Common myeloid progenitor, CD34-positive (primary cell): ENCODE results near the gene RAB31.

ENCODE experiments used
- CTCF ChIA-PET: fragments of 350-600 bp; sonication (Branson Sonifier 250); formaldehyde crosslinking; loops from one replicate; lab custom pipeline; 2021; ENCODE audit warnings: antibody characterized with exemption; lab: Charles Lee
- POLR2A ChIA-PET: fragments of 350-600 bp; sonication (Branson Sonifier 250); formaldehyde crosslinking; loops from one replicate; lab custom pipeline; 2021; ENCODE audit warnings: antibody characterized with exemption; lab: Charles Lee
- DNase-seq, 3 donors: peaks; one replicate each; pipeline versions ENCODE4 v3.0.0 to v3.0.0-alpha.2; 2013
- H3K27ac ChIP-seq, 2 experiments: 1 replicate in 1 of 2; 2 replicates in 1 of 2; pipeline ENCODE4 v1.7.0; 2013; ENCODE audit warnings: inconsistent platforms in 2 of 2, low read length in 2 of 2, mild to moderate bottlenecking in 2 of 2, low read depth in 1 of 2, moderate library complexity in 1 of 2; ENCODE audit not compliant: severe bottlenecking in 2 of 2, insufficient read depth in 1 of 2, poor library complexity in 1 of 2
- H3K27me3 ChIP-seq, 5 experiments: replicated peaks in 2 of 5; 1 replicate in 3 of 5; 2 replicates in 2 of 5; pipeline versions ENCODE4 v1.6.1 to v1.7.0; 2013; ENCODE audit warnings: low read length in 4 of 5, mild to moderate bottlenecking in 2 of 5, moderate library complexity in 2 of 5, inconsistent platforms in 1 of 5; ENCODE audit not compliant: insufficient read depth in 5 of 5, control insufficient read depth in 4 of 5
- H3K36me3 ChIP-seq, 4 experiments: 1 replicate in 2 of 4; 2 replicates in 2 of 4; pipeline versions ENCODE4 v1.6.1 to v1.7.0; 2013; ENCODE audit warnings: low read length in 3 of 4, control low read depth in 1 of 4, mild to moderate bottlenecking in 1 of 4; ENCODE audit not compliant: control insufficient read depth in 4 of 4, insufficient read depth in 4 of 4
- H3K4me1 ChIP-seq, 4 experiments: 1 replicate in 3 of 4; 2 replicates in 1 of 4; pipeline versions ENCODE4 v1.6.1 to v1.7.1; 2013; ENCODE audit warnings: low read length in 3 of 4, mild to moderate bottlenecking in 3 of 4, control low read depth in 1 of 4, inconsistent platforms in 1 of 4, moderate library complexity in 1 of 4; ENCODE audit not compliant: control insufficient read depth in 4 of 4, insufficient read depth in 4 of 4; ENCODE audit errors: control extremely low read depth in 1 of 4
- H3K4me3 ChIP-seq, 7 experiments: 1 replicate in 4 of 7; 2 replicates in 3 of 7; pipeline versions ENCODE4 v1.5.1 to v1.7.0; 2013; ENCODE audit warnings: mild to moderate bottlenecking in 7 of 7, low read length in 6 of 7, moderate library complexity in 6 of 7, inconsistent platforms in 2 of 7, low read depth in 2 of 7, control low read depth in 1 of 7; ENCODE audit not compliant: insufficient read depth in 4 of 7, control insufficient read depth in 1 of 7; ENCODE audit errors: extremely low read depth in 1 of 7
- H3K9me3 ChIP-seq, 5 experiments: 1 replicate in 4 of 5; 2 replicates in 1 of 5; pipeline versions ENCODE4 v1.6.1 to v1.7.1; 2013; ENCODE audit warnings: low read length in 4 of 5, mild to moderate bottlenecking in 2 of 5, inconsistent platforms in 1 of 5, low read depth in 1 of 5, moderate library complexity in 1 of 5; ENCODE audit not compliant: control insufficient read depth in 4 of 5, insufficient read depth in 2 of 5; ENCODE audit errors: control extremely low read depth in 1 of 5
- WGBS: methylation state at CpG from one replicate; pipeline ENCODE4 v1.1.5; 2013; ENCODE audit not compliant: insufficient coverage; 5-methylcytosine and 5-hydroxymethylcytosine counted together

RAB31 gene

DNA sequence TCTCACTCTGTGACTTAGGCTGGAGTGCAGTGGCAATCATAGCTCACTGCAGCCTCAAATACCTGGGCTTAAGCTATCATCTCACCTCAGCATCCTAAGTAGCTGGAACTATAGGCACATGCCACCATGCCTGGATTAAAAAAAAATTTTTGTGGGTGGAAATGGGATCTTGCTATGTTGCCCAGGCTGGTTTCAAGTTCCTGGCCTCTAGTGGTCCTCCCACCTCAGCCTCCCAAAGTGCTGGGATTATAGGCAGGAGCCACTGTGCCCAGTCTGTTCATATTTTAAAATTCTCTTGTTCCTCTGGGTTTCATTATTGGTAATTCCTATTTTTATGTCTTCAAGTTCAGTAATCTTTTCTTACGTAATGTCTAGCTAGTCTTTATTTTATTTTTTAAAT is 25.5 kb upstream of the RAB31 start:
- no peak for DNase-seq
- no CpG with 5 or more reads among the region's 1 CpG for WGBS
- CTCF ChIA-PET = interaction anchor here (1.0 to 3.4 kb wide), 5 partner anchors 12 to 267 kb away, joined by 3 to 16 read pairs (median 3); no protein-coding TSS in a partner anchor
- H3K9me3 ChIP-seq = no peaks in the 10 kb centered on the region
- no peaks in the 10 kb centered on the region for H3K27me3 ChIP-seq
- H3K4me3 ChIP-seq = no peak overlapping the region
- H3K4me1 ChIP-seq = peaks cover 6 to 25% (median 18%) of the 10 kb centered on the region in 4 experiments
- no peaks in the 10 kb centered on the region for H3K36me3 ChIP-seq
- H3K27ac ChIP-seq = no peak overlapping the region
- POLR2A ChIA-PET = no interaction called here

- ChIA-PET CTCF (interaction anchor here (1.0 to 3.4 kb wide), 12 partner anchors 8 to 266 kb away, joined by 3 to 16 read pairs (median 4); no protein-coding TSS in a partner anchor), POLR2A (interaction anchor here (0.5 kb wide), 1 partner anchor 163 kb away, joined by 3 read pairs; no protein-coding TSS in a partner anchor)
- DNase-seq = peak in 2 of 3 donors; percentile 53 to 59
- Histone ChIP-seq H3K9me3 (no peaks in the 10 kb centered on the region), H3K4me3 (no peak overlapping the region), H3K27me3 (no peaks in the 10 kb centered on the region), H3K36me3 (no peaks in the 10 kb centered on the region), H3K4me1 (peaks cover 6 to 25% (median 18%) of the 10 kb centered on the region in 4 experiments), H3K27ac (peak overlapping the region in 1 of 2 experiments; percentile 72)
- WGBS = 89% methylated on average over 9 of the region's 9 CpGs
Observed at GRCh38 chr18:9683418-9684396, 24.4 kb upstream of the RAB31 start.

GRCh38 chr18:9684881-9685614 is 23.1 kb upstream of the RAB31 start:
- WGBS = 40% methylated on average over 9 of the region's 9 CpGs
- POLR2A ChIA-PET = no interaction called here
- peak overlapping the region in 2 of 7 experiments; percentile 35 to 45 for H3K4me3 ChIP-seq
- H3K27ac ChIP-seq = peak overlapping the region in 1 of 2 experiments; percentile 72
- peaks cover 6 to 25% (median 18%) of the 10 kb centered on the region in 4 experiments for H3K4me1 ChIP-seq
- no peaks in the 10 kb centered on the region for H3K36me3 ChIP-seq
- no peaks in the 10 kb centered on the region for H3K9me3 ChIP-seq
- CTCF ChIA-PET = interaction anchor here (0.6 to 3.4 kb wide), 11 partner anchors 9 to 265 kb away, joined by 3 to 16 read pairs (median 4); no protein-coding TSS in a partner anchor
- DNase-seq = peak in 2 of 3 donors; percentile 38 to 42
- H3K27me3 ChIP-seq = no peaks in the 10 kb centered on the region

DNA sequence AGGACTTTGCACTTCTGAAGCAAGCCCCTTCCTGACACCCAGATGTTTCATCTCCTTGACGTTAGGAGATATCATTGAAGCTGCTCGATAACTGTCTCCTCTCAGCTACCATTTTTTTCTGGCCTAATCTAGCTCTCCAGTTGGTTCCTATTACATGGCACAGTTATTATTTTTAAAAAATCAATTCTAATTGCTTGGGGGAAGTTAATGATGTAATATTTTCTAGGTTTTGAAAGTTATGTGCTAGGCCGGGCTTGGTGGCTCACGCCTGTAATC is 22.5 kb upstream of the RAB31 start:
- peak in 1 of 3 donors; percentile 13 for DNase-seq
- Histone ChIP-seq H3K36me3 (no peaks in the 10 kb centered on the region), H3K9me3 (no peaks in the 10 kb centered on the region), H3K27ac (peak overlapping the region in 1 of 2 experiments; percentile 72), H3K4me3 (no peak overlapping the region), H3K4me1 (peaks cover 6 to 25% (median 18%) of the 10 kb centered on the region in 4 experiments), H3K27me3 (no peaks in the 10 kb centered on the region)
- CTCF ChIA-PET = interaction anchor here (0.7 to 3.4 kb wide), 5 partner anchors 15 to 264 kb away, joined by 3 to 16 read pairs (median 4); no protein-coding TSS in a partner anchor
- POLR2A ChIA-PET = no interaction called here
- WGBS = 86% methylated on average over 4 of the region's 4 CpGs

- no peak for DNase-seq
- 97% methylated on average over 19 of the region's 19 CpGs for WGBS
- POLR2A ChIA-PET = interaction anchor here (0.9 kb wide), 1 partner anchor 73 kb away, joined by 4 read pairs; no protein-coding TSS in a partner anchor
- H3K4me3 ChIP-seq = no peak overlapping the region
- CTCF ChIA-PET = interaction anchor here (1.2 kb wide), 1 partner anchor 18 kb away, joined by 4 read pairs; no protein-coding TSS in a partner anchor
- no peak overlapping the region for H3K27ac ChIP-seq
- peaks cover 6 to 25% (median 18%) of the 10 kb centered on the region in 4 experiments for H3K4me1 ChIP-seq
- H3K27me3 ChIP-seq = no peaks in the 10 kb centered on the region
- no peaks in the 10 kb centered on the region for H3K9me3 ChIP-seq
- no peaks in the 10 kb centered on the region for H3K36me3 ChIP-seq
Observed at GRCh38 chr18:9688036-9688741, 19.9 kb upstream of the RAB31 start.

DNA sequence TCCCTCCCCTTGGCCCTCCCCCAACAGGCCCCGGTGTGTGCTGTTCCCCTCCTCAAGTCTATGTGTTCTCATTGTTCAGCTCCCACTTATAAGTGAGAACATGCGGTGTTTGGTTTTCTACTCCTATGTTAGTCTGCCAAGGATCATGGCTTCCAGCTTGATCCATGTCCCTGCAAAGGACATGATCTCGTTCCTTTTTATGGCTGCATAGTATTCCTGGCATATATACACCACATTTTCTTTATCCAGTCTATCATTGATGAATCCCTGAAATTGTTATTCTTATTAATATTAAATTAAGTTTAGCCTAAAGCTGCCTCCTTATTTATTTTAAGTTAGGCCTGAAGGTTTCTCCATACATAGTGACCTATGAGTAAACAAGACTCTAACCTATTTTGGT is 18.8 kb upstream of the RAB31 start:
- Histone ChIP-seq H3K9me3 (no peaks in the 10 kb centered on the region), H3K27ac (no peak overlapping the region), H3K36me3 (no peaks in the 10 kb centered on the region), H3K4me1 (peaks cover 4 to 15% (median 12%) of the 10 kb centered on the region in 4 experiments), H3K27me3 (no peaks in the 10 kb centered on the region), H3K4me3 (no peak overlapping the region)
- CTCF ChIA-PET = interaction anchor here (0.6 kb wide), 1 partner anchor 104 kb away, joined by 3 read pairs; no protein-coding TSS in a partner anchor
- WGBS = 100% methylated on average over 2 of the region's 3 CpGs
- POLR2A ChIA-PET = no interaction called here
- no peak for DNase-seq
